Urinary bladder (tissue), 4 donors: ENCODE data around the gene ANGPTL8. TPM values are rescaled to one million over a fixed set of nuclear protein-coding genes. Genes with fewer than 3 reads are reported as not detected.

Experiments used
- DNase-seq: peaks from one replicate; pipeline ENCODE4 v3.0.0-alpha.2; 2015; ENCODE audit errors: extremely low spot score
- H3K27ac ChIP-seq: one replicate; pipeline ENCODE4 v1.5.1; 2013; ENCODE audit warnings: low read depth, mild to moderate bottlenecking, moderate library complexity
- H3K36me3 ChIP-seq: one replicate; pipeline ENCODE4 v1.6.1; 2013; ENCODE audit warnings: mild to moderate bottlenecking, moderate library complexity; ENCODE audit not compliant: insufficient read depth
- H3K4me1 ChIP-seq: one replicate; pipeline ENCODE4 v1.6.1; 2013; ENCODE audit warnings: mild to moderate bottlenecking, moderate library complexity; ENCODE audit not compliant: insufficient read depth
- H3K4me3 ChIP-seq: one replicate; pipeline ENCODE4 v1.5.1; 2013; ENCODE audit warnings: low read depth, low read length
- WGBS: extraction: QIAGEN DNeasy Blood & Tissue Kit; methylation state at CpG from one replicate; pipeline ENCODE4 v1.1.7; 2013; 5-methylcytosine and 5-hydroxymethylcytosine counted together
- polyA plus RNA-seq: library from polyadenylated mRNA; stranded (reverse); fragments of 200-250 nt; gene quantifications from one replicate; pipeline ENCODE4 v1.2.3, GENCODE V29; 2013
- total RNA-seq: library from RNA; depleted of rRNA; stranded (reverse); fragments of >200 nt; gene quantifications from one replicate; pipeline ENCODE4 v1.2.3, GENCODE V29; 2014
- donor health status: healthy with polysubstance abuse.
- donor health status: healthy.

ANGPTL8 gene
- total and polyA plus RNA-seq, 2 donors = 21.4 TPM; not detected in 1

GRCh38 chr19:11234486-11235075, 4.8 kb upstream of the ANGPTL8 start:
- Histone ChIP-seq H3K4me1 (no peaks in the 10 kb centered on the region), H3K36me3 (no peaks in the 10 kb centered on the region), H3K27ac (no peak overlapping the region), H3K4me3 (no peak overlapping the region)
- WGBS = 93% methylated on average over 5 of the region's 5 CpGs
- no peak for DNase-seq

GRCh38 chr19:11236324-11237301, 2.8 kb upstream of the ANGPTL8 start:
- H3K4me3 ChIP-seq = no peak overlapping the region
- H3K4me1 ChIP-seq = no peaks in the 10 kb centered on the region
- DNase-seq = no peak
- H3K36me3 ChIP-seq = no peaks in the 10 kb centered on the region
- no peak overlapping the region for H3K27ac ChIP-seq
- WGBS = 90% methylated on average over 31 of the region's 31 CpGs

DNA sequence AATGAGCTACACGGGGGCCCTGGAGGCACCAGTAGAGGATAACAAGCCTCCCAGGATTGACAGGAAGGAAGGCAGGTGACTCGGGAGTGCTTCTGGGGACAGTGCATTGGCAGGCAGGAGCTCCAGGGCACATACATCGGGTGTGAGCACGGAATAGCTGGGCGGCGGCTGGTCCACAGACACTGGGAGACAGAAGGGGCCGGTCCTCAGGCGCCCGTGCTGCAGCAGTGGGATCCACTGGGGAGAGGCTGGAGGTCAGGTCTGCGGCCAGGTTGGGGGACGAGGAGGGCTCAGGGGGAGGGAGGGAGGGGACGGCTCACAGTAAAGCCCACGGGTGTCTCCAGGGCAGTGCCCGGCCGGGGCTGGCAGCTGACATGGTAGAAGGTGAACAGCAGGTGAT, 2.1 kb upstream of the ANGPTL8 start:
- no peak for DNase-seq
- no peaks in the 10 kb centered on the region for H3K4me1 ChIP-seq
- no peak overlapping the region for H3K27ac ChIP-seq
- WGBS = 86% methylated on average over 15 of the region's 15 CpGs
- no peak overlapping the region for H3K4me3 ChIP-seq
- H3K36me3 ChIP-seq = no peaks in the 10 kb centered on the region

- no peak for DNase-seq
- H3K4me1 ChIP-seq = no peaks in the 10 kb centered on the region
- H3K36me3 ChIP-seq = no peaks in the 10 kb centered on the region
- no peak overlapping the region for H3K4me3 ChIP-seq
- H3K27ac ChIP-seq = no peak overlapping the region
- WGBS = 90% methylated on average over 11 of the region's 11 CpGs
Observed at GRCh38 chr19:11238041-11238440, 1.4 kb upstream of the ANGPTL8 start.

- Histone ChIP-seq H3K4me1 (no peaks in the 10 kb centered on the region), H3K4me3 (no peak overlapping the region), H3K36me3 (no peaks in the 10 kb centered on the region), H3K27ac (no peak overlapping the region)
- WGBS = 94% methylated on average over 6 of the region's 6 CpGs
- no peak for DNase-seq
Observed at GRCh38 chr19:11238781-11239376, 540 bp upstream of the ANGPTL8 start.

GRCh38 chr19:11240008-11240444, 607 bp downstream of the ANGPTL8 start:
- no peaks in the 10 kb centered on the region for H3K36me3 ChIP-seq
- H3K4me1 ChIP-seq = no peaks in the 10 kb centered on the region
- 96% methylated on average over 8 of the region's 8 CpGs for WGBS
- no peak overlapping the region for H3K4me3 ChIP-seq
- no peak for DNase-seq
- H3K27ac ChIP-seq = no peak overlapping the region

DNA sequence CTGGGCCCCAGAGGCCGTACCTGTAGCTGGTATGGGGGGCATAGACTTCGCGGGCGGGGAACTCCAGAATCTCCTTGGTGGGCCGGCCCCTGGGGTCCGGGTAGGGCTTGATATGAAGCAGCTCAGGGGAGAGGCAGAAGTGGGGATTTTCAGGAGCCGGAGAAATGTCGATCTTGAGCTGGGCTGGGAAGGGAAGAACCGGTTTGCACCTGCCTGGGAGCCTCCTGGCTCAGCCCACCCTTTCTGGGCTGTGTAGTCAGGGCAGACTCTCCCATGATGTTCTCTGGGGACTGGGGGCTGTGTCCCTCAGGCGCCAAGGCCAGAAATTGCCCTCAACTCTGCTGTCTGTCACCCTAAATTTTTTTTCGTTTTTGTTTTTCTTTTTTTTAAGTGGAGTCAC, 2.6 kb downstream of the ANGPTL8 start:
- WGBS = 83% methylated on average over 11 of the region's 11 CpGs
- H3K36me3 ChIP-seq = no peaks in the 10 kb centered on the region
- no peak overlapping the region for H3K27ac ChIP-seq

DNA sequence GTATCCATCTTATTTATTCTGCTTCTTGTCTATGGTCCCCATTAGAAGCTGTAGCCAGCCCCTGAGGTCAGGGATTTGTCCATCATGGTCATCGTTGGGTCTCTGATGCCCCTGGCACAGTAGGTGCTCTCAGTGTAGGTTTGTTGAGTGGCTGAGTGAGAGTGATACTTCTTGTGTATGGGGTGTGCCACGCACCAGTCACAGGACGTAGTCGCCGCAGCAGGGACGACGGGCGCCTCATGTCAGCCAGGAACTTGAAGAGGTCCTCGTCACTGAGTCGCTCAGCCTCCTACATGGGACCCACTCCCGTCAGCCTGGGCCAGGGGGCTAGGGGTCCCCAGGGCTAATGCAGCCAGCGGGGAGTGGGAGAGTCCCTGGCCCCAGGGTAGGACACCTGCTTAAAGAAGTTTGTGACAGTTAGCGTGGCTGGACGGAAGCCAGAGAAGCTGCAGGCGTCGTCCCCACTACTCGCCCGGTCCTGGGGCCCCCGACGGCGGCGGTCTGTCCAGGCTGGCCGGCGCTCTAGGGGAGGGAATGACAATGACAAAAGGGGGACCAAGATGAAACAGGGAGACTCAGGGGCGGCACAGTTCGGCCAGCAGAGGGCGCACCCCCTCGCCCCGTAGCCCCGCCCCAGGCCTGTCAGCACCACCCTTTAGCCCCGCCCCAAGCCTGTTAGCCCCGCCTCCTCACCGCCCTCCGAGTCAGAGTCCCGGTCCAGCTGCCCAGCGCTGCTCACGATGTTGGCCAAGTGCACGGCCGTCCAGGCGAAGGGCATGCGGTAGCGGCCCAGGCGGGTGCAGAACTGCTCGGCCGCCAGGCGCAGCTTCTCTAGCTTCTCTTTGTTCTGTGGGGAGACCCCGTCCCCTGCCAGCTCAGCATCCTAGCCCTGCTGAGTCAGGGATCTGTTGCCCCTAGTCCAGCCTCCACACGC, 3.7 kb downstream of the ANGPTL8 start:
- no peak for DNase-seq
- 40% methylated on average over 48 of the region's 48 CpGs for WGBS
- Histone ChIP-seq H3K4me3 (no peak overlapping the region), H3K4me1 (no peaks in the 10 kb centered on the region), H3K36me3 (no peaks in the 10 kb centered on the region), H3K27ac (no peak overlapping the region)

More for the DNA sequence above, 2.6 kb downstream of the ANGPTL8 start:
- Histone ChIP-seq H3K4me3 (no peak overlapping the region), H3K4me1 (no peaks in the 10 kb centered on the region)
- DNase-seq = no peak

DNA sequence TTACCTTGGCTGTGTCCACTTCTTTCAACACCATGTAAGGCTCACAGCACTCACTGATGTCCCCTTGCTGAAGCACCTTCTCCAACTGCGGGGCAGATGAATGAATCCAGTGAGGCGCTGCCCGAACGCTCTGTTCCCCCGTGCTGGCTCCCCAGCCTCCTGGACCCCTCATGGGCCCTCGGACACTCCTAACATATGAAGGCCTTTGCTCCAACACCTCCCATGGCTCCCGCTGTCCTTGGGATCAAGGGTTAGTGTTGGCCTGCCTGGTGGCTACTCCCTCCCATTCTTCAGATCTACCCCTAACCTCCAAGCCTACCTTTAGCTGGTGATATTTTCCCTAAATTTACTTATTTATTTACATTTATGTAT, 4.4 kb downstream of the ANGPTL8 start:
- no peak overlapping the region for H3K27ac ChIP-seq
- 95% methylated on average over 7 of the region's 7 CpGs for WGBS
- no peaks in the 10 kb centered on the region for H3K36me3 ChIP-seq
- no peak for DNase-seq
- H3K4me3 ChIP-seq = no peak overlapping the region
- no peaks in the 10 kb centered on the region for H3K4me1 ChIP-seq

- Histone ChIP-seq H3K36me3 (no peaks in the 10 kb centered on the region), H3K27ac (no peak overlapping the region), H3K4me3 (no peak overlapping the region), H3K4me1 (no peaks in the 10 kb centered on the region)
- DNase-seq = no peak
- WGBS = 96% methylated on average over 5 of the region's 5 CpGs
Observed at GRCh38 chr19:11244846-11245589, 5.6 kb downstream of the ANGPTL8 start.

GRCh38 chr19:11246941-11247340, 7.5 kb downstream of the ANGPTL8 start:
- H3K4me3 ChIP-seq = no peak overlapping the region
- 90% methylated on average over 11 of the region's 11 CpGs for WGBS
- H3K4me1 ChIP-seq = no peaks in the 10 kb centered on the region
- no peak for DNase-seq
- no peaks in the 10 kb centered on the region for H3K36me3 ChIP-seq
- H3K27ac ChIP-seq = no peak overlapping the region

- no peaks in the 10 kb centered on the region for H3K36me3 ChIP-seq
- H3K4me1 ChIP-seq = no peaks in the 10 kb centered on the region
- no peak overlapping the region for H3K27ac ChIP-seq
- no peak for DNase-seq
- 56% methylated on average over 10 of the region's 10 CpGs for WGBS
- H3K4me3 ChIP-seq = no peak overlapping the region
Observed at GRCh38 chr19:11247391-11247790, 8.0 kb downstream of the ANGPTL8 start.
